Renal cortical epithelial cell (primary cell): ENCODE results near the gene SLC8A3. TPM values are rescaled to one million over a fixed set of nuclear protein-coding genes. Genes with fewer than 3 reads are reported as not detected.
"Not testable (repeated sequence)": the region's sequence is repeated elsewhere in the genome, so short reads cannot be mapped to it uniquely, and the experiment has no call there.

Experiments used
- DNase-seq: peaks from one replicate; pipeline ENCODE4 v3.0.0-alpha.2; 2011; ENCODE audit warnings: low read depth
- total RNA-seq: library from RNA; depleted of rRNA; stranded (reverse); fragments of >200 nt; gene quantifications from 2 replicates; pipeline ENCODE4 v1.2.3, GENCODE V29; 2014

Gene SLC8A3
- 0.15 TPM in 1 of 2 replicates, not detected in the other for total RNA-seq

DNA sequence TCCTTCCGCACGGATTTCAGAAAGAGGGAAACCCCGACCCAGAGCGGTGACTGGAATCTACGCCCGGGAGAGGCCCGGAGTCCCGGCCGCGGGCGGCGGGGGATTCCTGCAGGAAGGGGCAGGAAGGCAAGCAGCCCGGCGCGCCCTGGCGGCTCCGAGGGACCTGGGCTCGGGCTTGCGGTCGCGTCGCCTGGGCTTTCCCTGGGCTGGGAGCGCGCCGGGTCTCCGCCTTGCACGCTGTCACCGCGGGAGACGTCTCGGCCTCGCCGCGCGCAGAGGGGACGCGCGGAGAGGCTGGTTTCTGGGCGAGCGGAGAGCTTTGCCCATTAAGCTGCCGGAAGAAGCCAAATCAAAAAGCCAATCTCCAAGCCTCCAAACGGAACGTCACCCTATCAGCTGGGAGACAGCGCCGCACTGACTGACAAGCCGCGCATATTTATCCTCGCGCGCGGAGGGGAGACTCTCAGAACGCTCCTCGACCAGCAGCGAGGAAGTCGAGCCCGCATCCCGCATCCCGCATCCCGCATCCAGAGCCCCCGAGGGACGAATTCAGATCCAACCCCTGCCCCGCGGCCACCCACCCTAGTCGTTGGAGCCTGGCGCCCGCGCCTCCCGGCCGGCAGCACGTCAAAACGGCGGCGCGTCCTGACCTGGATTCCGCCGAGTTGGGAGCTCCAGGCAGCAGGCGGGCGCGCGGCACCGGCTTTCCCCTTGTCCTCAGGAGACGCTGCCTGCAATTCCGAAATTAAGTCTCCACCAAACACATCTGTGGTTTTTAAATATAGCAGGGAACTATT lies at the start of gene SLC8A3:
Gene SLC8A3, minus strand, starts transcription at position 293 of the 797 bp plus-strand sequence. CDS start 20,529 bp downstream, outside the sequence.
- peak; percentile 15 for DNase-seq

- DNase-seq = no peak
These were observed 49.0 kb upstream of the SLC8A3 start for GRCh38 chr14:70237710-70238109.

- no peak for DNase-seq
These were observed 45.6 kb upstream of the SLC8A3 start for GRCh38 chr14:70234066-70234950.

DNA sequence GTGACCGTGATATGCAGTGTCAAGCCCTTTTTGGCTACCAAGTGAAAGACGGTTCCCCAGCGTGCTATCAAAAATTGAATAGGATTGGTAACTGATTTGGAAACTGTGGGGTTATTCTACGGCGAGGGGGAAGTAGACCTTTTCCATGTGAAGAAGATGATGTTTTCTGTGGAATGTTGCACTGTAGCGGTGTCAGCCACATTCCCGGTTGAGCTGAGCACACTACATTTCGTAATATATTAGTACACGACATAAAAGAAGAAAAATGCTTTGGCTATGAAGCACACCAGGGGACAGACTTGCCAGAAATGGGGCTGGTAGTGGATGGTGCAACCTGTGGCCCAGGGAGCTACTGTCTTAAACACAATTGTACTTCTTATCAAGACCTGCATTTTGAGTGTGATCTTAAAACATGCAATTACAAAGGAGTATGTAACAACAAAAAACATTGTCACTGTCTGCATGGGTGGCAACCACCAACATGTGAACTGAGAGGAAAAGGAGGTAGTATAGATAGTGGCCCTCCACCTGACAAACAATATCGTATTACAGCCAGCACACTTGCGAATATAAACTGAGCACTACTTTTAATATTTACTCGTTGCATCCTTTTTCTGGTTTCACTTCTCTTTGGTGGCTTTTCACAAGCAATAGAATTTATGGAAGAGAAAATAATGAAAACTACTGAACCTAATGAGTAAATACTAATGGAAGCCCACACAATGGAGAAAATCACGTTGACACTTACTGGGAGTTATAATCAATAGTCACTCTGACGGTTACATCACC lies 43.2 kb upstream of the SLC8A3 start:
- not testable (repeated sequence) for DNase-seq

DNA sequence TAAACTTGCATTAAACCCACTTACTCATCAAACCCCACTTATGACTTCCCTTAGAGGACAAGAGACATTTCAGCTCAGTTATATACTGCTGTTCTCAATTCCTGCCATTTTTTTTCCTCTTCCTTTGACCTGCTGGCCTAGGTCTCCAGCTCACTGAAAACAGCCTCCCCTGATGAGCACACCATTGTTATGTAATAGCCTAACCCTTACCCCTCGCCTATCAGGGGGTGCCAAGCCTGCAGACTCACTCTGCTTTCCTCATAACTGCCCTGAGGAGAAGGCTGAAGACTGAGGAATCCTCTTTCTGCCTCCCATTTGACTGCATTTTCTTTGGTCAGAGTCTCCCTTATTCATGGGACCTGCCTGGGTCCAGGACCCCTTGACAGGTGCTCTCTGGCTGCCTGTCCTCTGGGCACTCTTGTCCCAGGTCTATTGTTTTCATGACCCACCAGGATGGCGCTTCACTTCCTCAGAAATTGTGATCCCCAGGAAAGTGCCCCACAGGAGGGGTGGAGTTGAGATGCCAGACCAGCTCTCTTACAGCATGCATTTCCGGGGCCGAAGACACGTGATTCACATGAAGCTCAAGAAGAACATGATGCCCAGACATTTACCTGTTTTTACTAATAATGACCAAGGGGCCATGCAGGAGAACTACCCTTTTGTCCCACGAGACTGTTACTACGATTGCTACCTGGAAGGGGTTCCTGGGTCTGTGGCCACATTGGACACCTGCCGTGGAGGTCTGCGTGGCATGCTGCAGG lies 41.3 kb upstream of the SLC8A3 start:
- DNase-seq = not testable (repeated sequence)

- no peak for DNase-seq
These were observed 25.1 kb upstream of the SLC8A3 start for GRCh38 chr14:70213721-70214282.

DNA sequence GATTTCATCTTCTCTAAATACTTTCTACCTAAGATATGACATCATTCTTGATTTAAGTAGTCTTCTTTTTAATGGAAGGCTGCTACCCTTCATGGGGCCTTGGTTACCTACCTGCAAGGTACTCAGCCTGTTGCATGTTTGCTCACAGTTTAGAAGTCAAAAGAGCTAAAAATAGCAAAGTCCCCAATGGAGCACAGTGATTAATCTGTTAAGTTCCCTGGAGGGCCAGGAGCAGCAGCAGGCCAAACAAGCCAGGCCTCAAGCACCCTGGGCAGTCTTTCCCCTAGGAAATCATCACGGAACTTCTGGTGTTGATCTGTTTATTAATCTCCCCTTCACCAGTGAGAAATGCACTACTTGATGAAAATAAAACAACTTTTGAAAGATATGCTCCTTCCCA lies 24.0 kb upstream of the SLC8A3 start:
- no peak for DNase-seq

DNA sequence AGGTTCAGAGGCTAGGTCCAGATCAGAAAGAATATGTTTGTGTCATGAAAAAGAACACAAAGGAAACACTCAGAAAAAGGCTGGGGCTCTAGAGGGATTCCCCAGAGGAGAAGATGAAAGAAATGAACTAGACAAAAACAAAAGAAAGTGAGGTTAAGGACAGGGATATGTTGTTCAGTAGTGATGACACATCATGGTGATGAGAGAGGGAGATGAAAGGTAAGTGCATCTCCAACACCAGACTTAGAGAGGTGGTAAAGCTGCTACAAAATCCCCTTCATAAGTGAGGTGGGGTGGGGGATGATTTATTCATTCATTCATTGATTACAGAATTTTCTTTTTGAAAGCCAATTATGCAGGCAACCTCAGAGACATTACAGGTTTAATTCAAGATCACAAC lies 19.6 kb upstream of the SLC8A3 start:
- DNase-seq = no peak

GRCh38 chr14:70203686-70204085 lies 14.9 kb upstream of the SLC8A3 start:
- no peak for DNase-seq

DNA sequence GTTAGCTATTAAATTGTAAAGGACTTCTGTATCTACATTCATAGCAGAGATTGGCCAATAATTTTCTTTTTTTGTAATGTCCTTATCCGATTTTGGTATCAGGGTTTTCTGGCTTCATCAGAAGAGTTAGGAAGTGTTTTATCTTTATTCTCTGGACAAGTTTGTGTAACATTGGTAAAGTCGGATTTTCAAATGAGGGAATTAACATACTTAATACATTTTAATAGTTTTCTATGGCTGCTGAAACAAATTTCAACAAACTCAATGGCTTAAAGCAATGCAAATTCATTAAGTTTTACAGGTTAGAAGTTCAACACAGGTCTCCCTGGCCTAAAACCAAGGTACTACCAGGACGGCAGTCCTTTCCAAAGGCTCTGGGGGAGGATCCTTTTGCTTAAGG lies 13.2 kb upstream of the SLC8A3 start:
- no peak for DNase-seq

DNA sequence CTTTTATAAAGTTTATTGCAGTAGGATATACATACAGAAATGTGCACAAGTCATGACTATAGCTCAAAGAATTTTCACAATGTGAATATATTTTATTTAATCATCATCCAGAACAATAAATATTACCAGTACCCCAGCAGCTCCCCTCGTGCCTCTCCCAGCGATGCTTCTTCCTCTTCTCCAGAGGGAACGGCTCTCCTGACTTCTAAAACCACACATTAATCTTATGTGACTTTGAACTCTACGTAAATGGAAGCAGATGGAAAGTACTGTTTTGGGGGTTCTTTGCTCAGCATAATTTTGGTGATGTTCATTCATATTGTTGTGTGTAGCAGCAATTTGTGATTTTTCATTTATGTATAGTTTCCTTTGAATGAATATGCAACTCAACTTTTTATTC lies 4.6 kb upstream of the SLC8A3 start:
- no peak for DNase-seq

GRCh38 chr14:70192915-70193314 lies 4.2 kb upstream of the SLC8A3 start:
- no peak for DNase-seq

DNA sequence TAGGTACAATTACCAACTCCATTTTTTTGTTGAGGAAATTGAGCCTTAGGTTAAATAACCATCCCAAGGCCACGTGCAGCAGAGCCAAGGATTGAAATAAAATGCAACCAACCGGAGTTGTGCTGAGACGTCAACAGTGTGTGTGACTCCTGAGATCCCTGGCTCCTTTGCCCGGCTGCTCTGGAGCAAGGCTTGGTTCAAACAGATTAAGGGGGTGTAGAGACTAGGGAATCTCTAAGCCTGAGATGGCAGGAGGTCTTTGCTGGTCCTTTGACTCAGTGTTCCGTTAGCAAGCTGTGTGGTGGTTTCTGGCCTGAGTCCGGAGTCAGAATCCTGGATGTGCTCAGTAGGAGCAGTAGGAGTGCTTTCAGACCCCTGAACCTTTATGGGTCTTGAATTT lies 1.4 kb upstream of the SLC8A3 start:
- no peak for DNase-seq

DNA sequence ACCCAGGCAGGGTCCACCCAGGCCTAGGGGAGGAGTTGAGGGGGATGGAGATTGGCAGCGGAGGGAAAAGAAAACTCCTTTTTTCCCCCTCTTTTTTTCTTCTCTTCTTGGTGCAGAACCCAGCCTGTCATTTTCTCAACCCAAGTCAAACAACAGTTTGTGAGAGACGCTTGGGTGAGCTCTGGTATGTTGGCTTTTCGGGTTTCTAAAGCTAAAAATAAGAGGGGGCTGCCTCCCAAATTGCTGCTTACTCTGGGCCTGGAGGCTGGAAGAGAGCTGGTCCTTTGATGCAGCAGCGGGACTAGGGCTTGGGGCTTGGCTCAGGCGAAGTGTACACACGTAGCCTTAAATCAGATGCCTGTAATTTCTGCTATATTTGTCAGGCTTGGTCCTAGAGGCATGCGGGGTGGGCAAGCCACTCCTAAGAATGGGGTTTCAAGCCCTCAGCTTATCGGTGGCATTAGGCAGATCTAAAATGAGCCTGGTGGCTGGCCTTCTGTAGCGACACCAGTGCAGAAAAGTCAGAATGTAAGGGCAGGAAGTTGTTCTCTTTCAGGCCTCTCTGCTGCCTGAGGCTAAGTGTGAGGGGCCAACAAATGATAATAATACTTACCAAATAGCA lies 816 bp upstream of the SLC8A3 start:
- DNase-seq = no peak

DNA sequence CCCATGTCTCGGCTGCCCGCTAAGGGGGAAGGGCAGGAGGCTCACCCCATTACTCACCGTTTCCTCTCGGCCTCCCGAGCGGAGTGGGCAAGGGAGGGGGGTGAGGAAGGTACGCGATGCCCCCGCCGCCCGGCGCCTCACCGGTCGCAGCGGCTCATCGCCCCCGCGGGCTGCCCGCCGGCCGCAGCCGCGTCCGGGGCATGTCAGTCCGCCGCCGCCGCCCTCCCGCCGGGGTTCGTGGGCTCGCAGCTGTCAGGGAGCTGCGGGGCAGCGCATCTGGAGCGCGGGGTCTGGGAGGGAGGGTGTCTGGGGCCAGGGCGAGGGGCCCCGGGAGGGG lies 461 bp downstream of the SLC8A3 start:
- DNase-seq = no peak

GRCh38 chr14:70186900-70187451 lies 1.8 kb downstream of the SLC8A3 start:
- no peak for DNase-seq

- no peak for DNase-seq
These were observed 4.8 kb downstream of the SLC8A3 start for GRCh38 chr14:70183991-70184390.

- DNase-seq = no peak
These were observed 7.5 kb downstream of the SLC8A3 start for GRCh38 chr14:70181276-70181675.

- no peak for DNase-seq
These were observed 8.0 kb downstream of the SLC8A3 start for GRCh38 chr14:70180718-70181117.

DNA sequence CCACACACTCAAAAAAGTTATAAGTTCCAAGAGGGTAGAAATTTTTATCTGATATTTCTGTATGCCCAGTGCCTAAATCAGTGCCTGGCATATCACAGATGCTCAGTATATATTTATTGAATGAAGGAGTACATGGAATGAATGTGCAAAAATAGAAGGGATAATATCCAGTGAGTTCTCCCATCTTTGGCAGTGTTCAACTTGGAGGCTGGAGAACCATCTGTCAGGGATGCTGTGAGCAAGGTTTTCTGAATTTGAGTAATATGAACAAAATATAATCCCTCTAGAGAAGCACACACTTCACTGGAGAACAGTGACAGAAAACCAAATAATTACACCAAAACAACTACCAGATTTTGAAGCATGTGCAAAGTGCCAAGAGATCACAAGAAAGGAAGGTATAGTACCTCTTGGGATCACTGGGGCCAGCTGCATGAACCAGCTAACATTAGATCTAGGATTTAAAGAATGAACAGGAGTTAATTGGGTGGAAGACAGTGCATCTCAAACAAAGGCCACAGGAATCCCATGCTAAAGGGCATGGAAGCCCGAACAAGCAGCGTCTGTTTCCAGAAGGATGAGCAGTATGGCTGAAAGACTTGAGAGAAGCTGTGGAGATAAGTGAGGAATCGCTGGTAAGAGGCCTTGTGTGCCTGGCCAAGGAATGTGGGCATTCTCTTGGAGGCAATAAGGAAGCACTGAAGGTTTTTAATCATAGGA lies 11.5 kb downstream of the SLC8A3 start:
- DNase-seq = no peak
